ENCODE data around the gene NF2.

- no peak for TF ChIP-seq POLR2AphosphoS5 (IDR thresholded peaks at IDR 0.05; ENCODE audit: low read depth, low read length)
- TF ChIP-seq, protein P1, sequence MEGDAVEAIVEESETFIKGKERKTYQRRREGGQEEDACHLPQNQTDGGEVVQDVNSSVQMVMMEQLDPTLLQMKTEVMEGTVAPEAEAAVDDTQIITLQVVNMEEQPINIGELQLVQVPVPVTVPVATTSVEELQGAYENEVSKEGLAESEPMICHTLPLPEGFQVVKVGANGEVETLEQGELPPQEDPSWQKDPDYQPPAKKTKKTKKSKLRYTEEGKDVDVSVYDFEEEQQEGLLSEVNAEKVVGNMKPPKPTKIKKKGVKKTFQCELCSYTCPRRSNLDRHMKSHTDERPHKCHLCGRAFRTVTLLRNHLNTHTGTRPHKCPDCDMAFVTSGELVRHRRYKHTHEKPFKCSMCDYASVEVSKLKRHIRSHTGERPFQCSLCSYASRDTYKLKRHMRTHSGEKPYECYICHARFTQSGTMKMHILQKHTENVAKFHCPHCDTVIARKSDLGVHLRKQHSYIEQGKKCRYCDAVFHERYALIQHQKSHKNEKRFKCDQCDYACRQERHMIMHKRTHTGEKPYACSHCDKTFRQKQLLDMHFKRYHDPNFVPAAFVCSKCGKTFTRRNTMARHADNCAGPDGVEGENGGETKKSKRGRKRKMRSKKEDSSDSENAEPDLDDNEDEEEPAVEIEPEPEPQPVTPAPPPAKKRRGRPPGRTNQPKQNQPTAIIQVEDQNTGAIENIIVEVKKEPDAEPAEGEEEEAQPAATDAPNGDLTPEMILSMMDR (IDR thresholded peaks at IDR 0.05) = no peak
- no peak for TF ChIP-seq SIN3A (IDR thresholded peaks at IDR 0.05; ENCODE audit: borderline replicate concordance, insufficient read depth, low read depth, low read length)
Observed at GRCh38 chr22:29733362-29734201, 130.1 kb downstream of the NF2 start.
